HG02981 (cell line): ENCODE data around the gene ARPP21.

Experiments
- ATAC-seq: cut with Tn5 transposase; IDR thresholded peaks from one replicate; pipeline ENCODE4 v1.9.1; 2021; ENCODE audit warnings: mild to moderate bottlenecking, moderate library complexity; ENCODE audit not compliant: unreplicated experiment

The ARPP21 gene

DNA sequence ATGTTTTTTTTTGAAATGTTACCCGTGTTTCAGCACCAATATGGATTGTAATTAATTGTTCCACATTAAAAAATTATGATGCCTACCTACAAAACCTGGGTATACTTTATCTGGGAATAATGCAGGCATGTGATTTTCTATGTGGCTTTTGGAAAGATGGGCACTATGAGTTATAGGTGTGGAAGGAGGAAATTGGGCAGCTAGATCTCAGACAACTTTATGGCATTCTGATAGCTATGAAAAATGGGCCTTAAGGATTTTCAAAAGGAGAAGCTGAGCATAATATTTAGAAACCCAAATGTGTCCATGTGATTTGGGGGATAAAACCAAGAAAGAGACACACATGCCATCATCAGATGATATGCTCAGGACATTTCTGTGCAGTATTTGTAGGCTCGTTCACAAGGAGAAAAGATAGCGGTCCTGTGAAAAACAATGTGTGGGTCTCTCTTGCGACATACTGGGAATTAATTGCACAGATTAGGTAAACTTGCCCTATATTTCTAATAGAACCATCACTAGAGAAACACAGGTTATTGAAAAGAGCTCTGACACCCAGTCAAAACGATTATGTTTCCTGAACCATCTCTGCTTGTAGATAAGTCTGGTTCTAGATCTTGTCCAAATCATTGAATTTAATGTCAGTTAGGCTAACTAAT lies 35.3 kb downstream of the ARPP21 start:
- no peak for ATAC-seq

DNA sequence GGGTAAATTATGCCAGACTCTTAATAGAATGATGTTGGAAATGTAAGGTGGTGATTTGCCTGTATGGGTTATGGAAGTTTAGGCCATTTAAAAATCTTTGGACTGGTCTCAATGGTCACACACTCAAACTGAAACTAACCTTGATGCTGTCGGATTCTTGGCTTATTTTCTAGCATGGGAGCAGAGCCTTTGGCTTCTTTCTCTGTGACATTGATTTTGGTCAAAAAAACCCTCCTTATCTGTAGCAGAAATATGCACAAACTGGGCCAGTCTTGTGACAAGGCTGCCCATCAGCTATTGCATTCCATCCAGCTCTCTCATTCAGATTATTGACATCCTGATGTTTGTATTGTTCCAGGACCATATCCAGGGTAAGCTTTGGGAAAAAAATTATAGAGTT lies 35.9 kb downstream of the ARPP21 start:
- ATAC-seq: no peak

GRCh38 chr3:35675621-35676020 lies 36.3 kb downstream of the ARPP21 start:
- no peak for ATAC-seq

GRCh38 chr3:35677797-35678196 lies 38.5 kb downstream of the ARPP21 start:
- ATAC-seq: no peak

- no peak for ATAC-seq
These were observed 39.4 kb downstream of the ARPP21 start for GRCh38 chr3:35678643-35679161.

DNA sequence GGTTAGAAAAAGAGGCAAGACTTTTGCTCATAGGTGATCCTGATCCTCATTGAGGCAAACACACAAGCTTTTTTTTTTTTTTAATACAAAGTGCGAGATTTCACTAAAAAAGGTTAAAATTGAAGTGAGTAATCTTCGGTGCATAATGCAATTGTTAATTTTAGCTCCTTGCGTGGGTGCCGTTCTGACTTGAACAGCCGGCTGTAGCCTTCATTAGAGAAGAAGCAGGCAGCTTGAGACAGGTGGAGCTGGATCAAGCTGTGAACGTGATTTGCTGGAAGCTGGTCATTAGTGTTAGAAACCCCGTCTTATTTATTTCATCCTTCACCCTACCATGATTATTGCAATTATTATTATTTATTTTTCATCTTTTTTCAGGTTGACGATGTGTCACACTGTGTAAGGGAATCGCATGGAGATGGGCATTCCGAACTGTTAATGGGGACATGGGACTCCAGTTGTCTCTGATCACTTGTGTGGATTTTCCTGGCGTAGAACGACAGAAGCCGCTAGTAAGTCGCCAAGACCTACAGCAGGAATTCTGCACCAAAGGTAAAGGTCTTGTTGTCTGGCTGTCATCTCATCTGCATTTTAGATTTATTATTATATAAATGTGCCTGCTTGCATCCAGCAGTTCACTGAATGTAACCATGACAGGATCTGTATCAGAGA lies 40.2 kb downstream of the ARPP21 start:
- no peak for ATAC-seq

GRCh38 chr3:35680866-35681650 lies 41.7 kb downstream of the ARPP21 start:
- no peak for ATAC-seq

DNA sequence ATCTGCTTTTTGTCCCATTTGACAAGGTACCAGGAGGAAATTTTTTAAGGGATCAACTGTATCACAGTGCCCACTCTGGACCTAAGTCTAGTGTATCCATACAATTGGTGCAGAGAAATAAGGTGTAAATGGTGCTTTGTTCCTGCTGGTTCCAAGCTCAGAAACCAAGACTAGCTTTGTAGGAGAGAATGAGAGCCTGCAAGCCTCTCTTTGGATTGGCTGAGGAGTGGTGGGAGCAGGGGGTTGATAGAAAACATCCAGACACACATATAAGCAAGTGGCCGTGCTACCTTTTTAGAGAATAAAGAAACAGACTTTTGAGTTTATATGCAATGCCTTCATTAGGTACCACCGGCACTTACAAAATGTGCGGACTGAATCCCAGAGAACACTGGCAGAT lies 45.8 kb downstream of the ARPP21 start:
- no peak for ATAC-seq

DNA sequence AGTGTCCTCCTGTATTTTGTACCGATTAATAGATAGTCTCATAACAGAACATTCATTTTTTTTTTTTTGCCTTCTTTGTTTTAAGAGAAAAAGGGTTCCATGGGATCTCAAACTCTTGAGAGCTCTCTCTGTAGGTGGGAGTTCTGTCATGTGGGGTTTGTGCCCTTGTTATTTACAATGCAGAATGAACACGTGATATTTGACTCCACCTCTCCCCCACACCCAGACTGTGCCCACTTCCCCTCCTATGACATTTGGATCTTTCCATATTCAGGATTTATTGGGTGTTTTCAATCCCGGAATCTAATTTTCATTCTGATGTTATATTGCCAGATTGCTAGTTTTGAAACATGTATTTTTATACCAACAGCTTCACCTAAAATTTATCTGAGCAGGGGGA lies 49.5 kb downstream of the ARPP21 start:
- ATAC-seq: no peak

DNA sequence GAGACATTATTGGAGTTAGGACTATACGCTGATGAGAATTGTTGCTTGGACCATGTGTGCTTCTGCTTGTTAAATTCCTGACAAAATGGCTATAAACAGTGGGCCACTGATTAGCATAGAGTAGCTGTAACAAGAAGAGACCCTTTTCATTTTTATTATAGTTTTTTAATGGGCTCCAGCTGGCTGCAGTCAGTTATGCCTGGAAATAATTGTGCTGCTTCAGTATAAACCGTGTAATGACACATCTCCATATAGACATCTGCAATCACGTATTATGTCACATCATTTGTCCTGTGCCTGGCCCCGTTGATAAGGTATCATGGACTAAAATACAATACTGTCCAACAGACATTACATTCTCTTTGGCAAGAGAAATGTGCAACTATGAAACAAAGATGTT lies 50.9 kb downstream of the ARPP21 start:
- ATAC-seq: no peak

DNA sequence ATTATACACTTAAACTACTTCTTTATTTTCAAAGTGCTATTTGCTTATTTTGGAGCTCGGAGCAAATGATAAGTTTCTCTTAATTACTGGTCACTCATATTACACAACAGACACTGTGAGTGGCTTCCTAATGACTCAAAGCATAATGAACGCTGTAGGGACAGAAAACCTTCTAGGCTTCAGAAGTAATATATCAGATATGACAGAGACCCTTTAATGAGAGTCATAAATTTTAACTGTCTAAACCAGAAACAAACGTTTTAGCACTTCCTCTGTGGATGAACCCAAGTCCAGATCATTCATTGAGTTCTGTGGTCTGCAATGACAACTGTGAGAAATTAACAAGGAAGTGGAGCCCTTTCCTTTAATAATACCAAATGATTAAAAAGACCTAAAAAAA lies 66.6 kb downstream of the ARPP21 start:
- no peak for ATAC-seq

GRCh38 chr3:35707904-35708303 lies 68.6 kb downstream of the ARPP21 start:
- ATAC-seq: no peak

GRCh38 chr3:35708394-35709271 lies 69.3 kb downstream of the ARPP21 start:
- ATAC-seq: no peak

GRCh38 chr3:35709691-35710090 lies 70.4 kb downstream of the ARPP21 start:
- no peak for ATAC-seq

- no peak for ATAC-seq
These were observed 71.2 kb downstream of the ARPP21 start for GRCh38 chr3:35710554-35710953.

DNA sequence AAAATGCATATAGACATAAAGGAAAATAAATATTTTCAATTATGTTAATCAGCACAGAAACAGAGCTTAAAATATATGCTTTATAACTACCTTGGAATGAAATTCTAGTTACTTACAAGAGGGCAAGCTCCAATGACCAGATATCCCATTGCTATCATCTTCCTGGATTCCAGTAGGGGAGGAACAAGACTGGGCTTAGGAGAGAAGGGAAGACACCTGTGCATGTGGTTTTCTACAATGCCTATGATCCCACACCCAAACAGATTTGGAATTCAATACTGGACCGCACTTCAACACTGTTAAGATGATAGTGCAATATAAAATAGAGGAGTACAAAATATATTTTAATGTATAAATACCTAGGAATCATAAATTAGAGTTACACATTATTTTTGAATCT lies 79.6 kb downstream of the ARPP21 start:
- ATAC-seq: no peak

GRCh38 chr3:35721628-35722027 lies 82.3 kb downstream of the ARPP21 start:
- ATAC-seq: no peak

- no peak for ATAC-seq
These were observed 83.6 kb downstream of the ARPP21 start for GRCh38 chr3:35722902-35723301.

DNA sequence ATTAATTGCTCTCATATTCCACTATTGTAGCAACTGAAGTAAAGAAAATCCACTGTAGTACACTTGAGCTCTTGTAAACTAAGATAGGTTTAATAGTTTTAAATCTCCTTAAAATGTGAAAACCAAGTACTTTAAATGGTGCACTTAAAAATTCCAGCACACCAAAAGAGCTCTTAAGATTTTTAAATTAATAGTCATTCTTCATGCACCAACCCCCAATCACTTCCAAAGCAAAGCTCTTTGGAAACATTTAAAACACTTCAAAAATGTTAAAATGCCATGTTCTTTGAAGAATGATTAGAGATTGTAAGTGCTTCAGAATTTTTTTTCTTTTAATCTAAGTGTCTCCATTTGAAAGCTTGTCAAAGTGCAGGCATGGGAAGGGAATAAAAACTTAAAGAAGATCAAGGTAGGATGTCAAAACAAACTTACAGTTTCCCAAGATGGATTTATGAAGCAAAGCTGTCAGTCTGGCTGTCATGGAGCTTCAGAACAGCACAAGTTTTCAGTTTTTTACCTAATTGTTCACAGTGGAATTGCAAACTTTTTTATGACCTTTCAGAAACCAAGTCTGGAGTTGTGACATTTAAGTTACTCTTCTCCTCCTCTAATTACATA lies 84.3 kb downstream of the ARPP21 start:
- no peak for ATAC-seq

- ATAC-seq: no peak
These were observed 84.8 kb downstream of the ARPP21 start for GRCh38 chr3:35724106-35724505.
